Left kidney (tissue), 2 donors: Measurements from ENCODE around the gene COL3A1. TPM values are rescaled to one million over a fixed set of nuclear protein-coding genes. Genes with fewer than 3 reads are reported as not detected.

Experiments used
- DNase-seq: peaks from one replicate; pipeline ENCODE4 v3.0.0-alpha.2; 2013
- polyA plus RNA-seq: library from polyadenylated mRNA; unstranded; fragments of 120-200 nt; gene quantifications from one replicate; pipeline ENCODE4 v1.2.1, GENCODE V29; 2013; ENCODE audit not compliant: insufficient read length

COL3A1 gene
- polyA plus RNA-seq, 1 donor: 914 TPM

DNA sequence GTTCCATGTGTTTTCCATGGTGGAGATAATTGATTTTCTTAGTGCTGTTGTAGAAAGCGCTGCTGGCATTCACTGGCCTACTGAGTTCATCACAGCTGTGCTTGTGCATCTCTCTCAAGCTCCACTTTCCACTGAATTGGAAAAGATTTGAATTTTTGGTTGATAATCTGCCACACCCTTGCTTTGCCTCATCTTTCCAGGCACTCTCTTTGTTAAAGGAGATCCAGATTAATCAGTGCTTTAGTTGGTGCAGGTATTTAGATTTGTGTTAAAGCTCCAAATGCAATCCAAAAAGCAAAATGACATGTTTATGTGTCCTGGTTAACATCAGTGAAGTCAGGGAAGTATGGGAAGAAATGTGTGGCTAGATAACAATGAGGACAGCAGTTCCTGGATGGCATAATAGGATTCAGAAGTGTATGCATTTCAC, 2.7 kb upstream of the COL3A1 start:
- DNase-seq: no peak

DNA sequence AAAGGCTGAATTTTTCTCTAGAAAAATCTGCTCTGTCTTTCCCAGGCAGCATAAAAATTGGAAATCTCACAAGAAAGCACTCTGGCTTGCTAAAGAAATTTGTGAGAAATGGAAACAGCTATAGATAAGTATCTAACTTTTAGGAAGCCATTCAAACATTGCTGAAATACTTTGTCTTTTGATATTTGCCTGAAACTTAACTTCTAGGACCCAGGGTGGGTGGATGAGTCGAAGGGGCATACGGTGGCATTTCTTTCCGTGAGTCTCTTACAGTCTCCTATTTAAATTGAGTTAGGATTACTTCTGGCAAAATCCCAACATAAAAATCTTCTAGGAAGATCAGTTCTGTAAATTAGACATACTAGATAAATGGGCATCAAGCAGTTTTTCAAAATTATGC, 532 bp upstream of the COL3A1 start:
- no peak for DNase-seq

DNA sequence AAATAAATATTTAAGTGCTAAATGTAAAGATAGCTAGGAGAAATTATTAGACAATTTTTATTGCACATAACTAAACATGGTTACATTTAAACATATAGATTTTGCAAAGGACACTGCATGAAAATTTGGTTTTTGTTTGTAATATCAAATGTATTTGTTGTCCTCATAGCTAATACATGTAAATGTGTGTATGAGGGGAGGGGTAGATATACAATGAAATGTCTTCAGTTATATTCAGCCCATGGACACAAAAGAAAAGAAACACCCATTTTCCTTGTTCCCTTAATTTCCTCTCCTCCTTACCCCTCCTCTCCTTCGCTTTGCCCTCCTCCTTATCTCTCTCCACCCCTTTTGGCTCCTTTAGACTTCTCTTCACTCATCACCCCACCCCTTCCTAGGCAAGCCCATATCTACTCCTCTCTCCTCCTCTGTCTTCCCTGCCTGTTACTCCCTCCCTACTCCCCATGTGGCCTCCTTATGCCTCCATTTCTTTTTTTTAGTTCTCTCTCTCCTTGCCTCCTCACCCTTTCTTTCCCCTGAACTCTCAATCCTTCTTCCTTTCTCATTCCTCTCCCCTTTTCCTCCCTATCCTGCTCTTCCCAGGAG, 1.4 kb downstream of the COL3A1 start:
- DNase-seq: no peak

DNA sequence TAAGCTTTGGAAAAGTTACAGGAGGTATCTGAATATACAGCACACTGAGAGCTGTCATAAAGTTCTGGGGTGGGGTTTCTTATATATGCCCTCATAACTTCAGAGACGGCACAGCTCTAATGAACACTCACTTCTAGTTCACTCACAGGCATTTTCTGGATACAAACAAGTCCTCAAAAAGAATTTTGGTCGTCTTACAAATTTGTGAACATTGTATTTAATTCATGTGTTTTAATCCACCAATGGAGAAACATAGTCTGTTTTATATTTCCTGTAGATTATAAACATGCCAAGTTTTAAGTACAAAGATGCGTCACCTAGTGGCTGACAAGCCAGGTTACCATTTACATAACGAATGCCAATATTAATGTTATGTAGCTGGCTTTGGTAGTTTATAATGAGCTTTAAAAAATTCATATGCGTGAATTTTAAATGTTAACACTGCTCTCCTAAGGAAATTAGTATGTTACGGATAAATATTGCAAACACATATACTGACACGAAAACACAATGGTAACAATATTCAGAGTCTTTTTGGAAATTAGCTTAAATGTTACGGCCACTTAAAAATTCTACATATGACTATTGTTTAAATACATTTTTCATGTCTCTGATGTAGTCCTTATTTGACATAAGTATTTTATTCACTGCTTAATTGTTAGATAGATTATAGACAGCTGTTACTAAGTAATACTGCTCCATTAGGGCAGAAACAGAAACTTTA, 2.5 kb downstream of the COL3A1 start:
- DNase-seq: no peak

DNA sequence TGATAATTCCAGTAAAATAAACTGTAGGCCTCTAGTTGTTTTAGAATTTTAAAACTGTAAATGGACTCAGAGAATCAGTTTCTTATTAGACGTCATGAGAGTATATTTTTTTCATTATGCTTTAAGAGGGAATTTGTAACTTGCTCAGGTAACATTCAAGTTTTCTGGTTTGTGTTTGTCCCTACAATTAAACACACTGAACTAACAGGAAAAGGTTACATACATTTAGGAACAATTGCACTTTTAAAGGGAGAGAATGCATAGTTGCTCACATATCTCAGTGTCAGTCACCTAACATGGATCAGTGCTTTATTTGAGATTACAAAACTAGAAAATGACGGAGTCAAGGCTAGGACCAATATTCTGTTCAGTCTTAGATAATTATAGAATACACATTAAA, 3.1 kb downstream of the COL3A1 start:
- no peak for DNase-seq

DNA sequence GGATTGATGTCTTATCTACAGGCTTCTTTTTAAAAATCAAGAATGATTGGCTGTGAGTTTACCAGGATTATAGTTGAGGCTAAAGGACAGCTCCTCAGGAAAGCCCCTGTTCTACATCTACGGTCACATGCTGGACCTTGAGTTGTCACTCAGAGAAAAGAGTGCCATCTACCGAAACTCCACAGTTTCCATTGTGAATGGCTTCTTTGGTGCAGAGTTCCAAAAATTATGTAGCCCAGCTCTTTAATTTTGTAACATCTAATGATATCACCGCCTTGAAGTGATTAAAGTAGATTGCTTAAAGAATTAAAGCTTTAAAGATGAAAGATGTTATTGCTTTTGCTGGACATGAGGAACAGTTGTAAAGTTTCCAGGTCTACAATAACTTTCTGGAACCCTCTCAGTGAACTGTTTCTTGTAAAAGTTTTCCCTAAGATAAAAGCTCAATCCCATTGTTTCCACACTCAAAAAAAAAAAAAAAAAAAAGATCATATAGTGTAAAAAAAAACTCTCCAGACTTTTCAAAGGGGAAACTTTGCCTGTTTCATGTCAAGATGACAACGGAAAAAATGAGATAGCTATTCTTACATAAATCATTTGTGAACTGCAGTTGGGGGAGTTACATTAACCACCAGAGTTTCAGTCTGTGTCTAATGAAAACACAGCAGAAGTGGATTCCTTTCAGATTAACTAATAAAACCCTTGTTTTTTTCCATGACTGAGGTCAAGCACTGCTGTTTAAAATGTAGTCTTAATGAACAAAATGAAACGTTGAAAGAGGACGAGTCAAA, 4.3 kb downstream of the COL3A1 start:
- DNase-seq: peak; percentile 73

DNA sequence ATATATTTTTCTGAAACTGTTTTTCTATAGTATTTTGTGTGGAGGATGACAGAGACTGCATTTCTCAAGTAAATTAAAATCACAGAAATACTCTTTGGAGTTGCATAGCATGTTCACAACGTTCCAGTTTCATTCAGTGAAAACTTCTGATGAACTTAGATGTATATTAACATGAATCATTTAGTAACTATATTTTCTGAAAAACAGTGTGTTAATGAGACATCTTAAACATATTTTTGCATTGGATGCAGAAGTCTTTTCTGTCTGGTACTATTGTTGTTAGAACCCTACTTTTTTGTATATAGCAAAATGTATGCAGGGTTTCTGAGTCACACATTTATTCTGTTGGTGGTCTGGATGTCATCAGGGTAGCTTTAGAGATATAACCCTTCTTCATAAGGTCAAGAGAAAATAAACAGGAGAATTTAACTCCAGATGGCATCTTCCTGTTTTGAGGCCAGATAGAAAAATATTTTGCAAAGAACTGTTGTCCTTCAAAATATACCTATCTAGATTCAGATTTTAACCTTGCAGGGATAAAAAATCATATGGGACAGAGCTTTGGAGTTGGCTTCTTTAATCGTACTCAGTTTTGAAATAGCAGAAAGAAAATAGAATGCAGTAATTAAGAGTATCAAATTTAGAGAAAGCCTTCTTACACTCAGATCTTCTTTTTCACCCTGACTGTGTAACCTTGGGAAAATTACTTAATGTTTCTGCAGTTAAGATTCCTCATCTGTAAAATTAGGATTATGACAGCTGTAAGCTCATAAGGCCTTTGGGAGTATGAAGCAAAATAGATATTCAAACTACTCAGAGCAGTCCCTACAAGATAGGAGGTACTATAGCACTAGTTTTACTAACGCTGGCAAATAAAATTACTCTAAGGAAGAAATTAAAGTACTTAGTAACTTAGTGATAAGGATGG, 5.3 kb downstream of the COL3A1 start:
- no peak for DNase-seq

DNA sequence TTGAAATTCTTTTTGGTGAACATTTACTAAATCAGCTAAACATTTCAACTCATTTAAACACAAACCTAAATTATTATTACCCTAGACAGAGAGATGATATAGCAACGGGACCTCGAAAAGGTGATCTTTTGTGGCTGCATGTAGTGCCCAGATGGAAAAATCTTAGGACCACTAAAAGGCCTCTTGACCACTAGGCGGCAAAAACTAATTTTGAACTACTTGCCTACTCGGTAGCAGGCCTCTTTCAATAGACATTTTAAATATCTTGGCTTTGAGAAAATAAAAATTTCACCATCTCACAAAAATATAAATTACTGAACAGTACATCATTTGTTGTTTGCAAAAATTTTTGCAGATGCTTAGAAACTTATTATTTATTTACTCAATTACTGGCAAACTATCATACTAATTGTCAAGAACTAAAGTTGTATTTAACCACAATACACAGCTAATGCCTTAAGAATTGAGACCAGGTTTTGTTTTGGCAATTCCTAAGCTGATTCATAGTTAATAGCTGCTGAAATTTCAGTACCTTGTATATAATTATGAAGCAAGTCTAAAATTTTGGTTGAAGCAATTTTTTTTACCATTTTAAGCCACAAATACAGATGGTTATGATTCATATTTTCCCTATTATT, 9.4 kb downstream of the COL3A1 start:
- DNase-seq: no peak

DNA sequence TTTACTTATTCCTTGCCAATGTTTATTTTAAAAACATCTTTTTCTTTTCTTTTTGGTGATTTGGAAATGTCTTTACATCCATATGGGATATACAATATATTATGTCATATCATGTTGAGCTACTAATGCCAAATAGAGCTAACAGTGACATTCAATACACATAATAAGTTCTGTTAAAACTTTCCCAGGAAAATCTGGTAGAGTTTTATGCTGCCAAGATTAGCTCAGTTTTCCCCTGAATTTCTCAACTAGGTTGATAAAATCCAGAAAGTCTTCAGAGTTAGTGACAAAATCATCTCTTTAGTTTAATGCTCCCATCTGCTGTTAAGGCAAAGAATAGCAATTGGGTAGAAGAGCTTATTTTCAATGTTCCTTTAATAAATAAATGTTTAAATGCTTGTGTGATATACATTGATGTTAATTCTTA, 9.9 kb downstream of the COL3A1 start:
- DNase-seq: no peak

DNA sequence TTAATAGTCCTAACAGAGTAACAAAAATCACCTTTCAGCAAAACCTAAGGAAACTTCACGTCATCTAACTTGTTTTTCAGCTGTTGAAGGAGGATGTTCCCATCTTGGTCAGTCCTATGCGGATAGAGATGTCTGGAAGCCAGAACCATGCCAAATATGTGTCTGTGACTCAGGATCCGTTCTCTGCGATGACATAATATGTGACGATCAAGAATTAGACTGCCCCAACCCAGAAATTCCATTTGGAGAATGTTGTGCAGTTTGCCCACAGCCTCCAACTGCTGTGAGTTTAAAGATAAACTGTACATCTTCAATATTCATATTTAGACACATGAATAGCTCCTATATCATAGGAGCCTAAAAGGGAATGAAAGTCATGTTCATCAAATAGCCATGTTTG, 10.5 kb downstream of the COL3A1 start:
- DNase-seq: no peak

DNA sequence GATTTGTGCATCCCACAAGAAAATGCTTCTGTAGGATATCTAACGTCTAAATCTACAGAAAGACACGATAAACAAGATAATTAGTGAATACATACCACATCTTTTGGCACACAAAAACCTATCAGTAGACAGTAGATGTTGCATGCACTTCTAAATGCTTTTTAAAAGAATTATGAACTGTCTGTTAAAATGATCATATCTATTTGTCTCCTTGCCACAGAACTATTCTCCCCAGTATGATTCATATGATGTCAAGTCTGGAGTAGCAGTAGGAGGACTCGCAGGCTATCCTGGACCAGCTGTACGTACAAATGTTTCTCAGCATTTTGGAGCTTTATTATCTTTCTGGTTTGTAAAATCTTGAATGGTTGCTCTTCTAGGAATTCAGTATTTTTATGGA, 12.7 kb downstream of the COL3A1 start:
- no peak for DNase-seq

DNA sequence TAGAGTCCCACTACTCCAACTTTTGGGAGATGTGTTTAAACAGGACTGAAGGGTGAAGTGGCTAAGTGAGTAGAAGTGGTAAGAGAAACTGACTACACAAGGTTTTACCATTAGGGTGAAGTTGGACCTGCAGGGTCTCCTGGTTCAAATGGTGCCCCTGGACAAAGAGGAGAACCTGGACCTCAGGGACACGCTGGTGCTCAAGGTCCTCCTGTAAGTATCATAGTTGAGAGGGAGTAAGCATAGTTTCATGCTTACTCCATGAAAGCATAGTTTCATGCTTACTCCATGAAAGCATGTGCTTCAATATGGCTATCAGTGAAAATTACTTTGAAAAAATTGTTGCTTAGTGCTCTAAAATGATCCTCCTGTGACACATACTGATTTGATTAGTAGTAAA, 19.1 kb downstream of the COL3A1 start:
- no peak for DNase-seq

DNA sequence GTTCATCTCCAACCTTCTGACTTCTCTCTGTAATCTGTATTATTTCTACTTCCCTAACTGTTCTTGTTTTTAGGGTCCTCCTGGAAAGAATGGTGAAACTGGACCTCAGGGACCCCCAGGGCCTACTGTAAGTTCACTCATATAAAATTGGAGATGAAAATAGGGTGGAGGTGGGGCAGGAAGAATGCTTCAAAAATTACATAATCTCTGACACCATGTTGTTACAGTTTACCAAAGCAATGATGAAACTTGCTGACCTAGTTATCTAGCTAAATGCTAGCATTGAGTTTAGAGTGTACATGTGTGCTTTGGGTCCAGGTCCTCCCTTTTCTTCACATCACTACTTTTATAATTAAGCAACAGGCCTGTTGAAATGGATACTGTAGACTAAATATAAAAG, 23.1 kb downstream of the COL3A1 start:
- no peak for DNase-seq

DNA sequence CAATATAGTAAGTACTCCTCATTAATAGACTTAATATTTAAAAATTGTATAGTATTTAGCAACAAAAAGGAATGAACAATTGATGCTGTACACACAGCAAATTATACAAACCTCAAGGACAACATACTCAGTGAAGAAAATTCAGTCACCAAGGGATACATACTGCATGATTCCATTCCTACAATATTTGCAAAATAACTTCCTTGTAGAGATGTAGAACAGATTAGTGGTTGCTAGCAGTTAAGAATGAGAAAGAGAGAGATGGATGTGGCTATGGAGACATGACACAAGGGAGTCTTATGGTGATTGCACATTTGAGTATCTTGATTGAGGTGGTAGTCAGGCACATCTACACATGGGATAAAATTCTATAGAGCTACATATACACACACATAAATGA, 26.0 kb downstream of the COL3A1 start:
- DNase-seq: no peak

DNA sequence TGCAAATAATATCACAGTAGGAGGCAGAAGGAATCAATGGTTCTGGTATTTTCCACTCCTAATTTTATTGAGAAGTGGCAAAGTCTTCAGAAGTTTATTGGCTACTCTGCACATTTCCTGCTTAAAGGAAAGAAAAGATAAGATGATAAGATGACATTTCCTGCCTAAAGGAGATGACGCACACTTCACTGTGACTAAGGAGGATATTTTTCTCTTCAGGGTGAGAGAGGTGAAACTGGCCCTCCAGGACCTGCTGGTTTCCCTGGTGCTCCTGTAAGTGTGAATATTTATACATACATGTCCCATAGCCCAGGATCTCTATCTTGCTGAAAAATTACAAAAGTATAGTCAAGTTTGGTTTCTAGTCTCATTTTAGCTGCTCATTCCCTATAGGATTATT, 27.9 kb downstream of the COL3A1 start:
- no peak for DNase-seq

DNA sequence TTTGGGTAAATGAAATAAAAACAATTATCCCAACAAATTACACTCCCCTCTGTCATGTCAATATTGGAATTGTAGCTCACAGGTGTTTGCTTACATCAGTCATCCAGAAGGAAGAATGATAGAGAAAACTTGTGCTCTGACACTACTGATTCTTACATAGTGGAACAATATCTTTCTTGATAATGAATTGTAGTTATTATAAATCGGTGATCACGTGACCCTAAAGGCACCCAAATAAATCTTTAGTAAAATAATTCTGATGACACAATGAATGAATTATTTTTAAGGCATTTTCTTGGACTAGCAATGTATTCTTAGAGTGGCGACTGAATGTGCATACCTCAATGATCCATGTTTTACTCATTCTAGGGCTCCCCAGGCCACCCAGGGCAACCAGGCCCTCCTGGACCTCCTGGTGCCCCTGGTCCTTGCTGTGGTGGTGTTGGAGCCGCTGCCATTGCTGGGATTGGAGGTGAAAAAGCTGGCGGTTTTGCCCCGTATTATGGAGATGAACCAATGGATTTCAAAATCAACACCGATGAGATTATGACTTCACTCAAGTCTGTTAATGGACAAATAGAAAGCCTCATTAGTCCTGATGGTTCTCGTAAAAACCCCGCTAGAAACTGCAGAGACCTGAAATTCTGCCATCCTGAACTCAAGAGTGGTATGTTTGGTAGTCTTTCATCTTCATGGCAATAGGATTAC, 34.5 kb downstream of the COL3A1 start:
- no peak for DNase-seq

DNA sequence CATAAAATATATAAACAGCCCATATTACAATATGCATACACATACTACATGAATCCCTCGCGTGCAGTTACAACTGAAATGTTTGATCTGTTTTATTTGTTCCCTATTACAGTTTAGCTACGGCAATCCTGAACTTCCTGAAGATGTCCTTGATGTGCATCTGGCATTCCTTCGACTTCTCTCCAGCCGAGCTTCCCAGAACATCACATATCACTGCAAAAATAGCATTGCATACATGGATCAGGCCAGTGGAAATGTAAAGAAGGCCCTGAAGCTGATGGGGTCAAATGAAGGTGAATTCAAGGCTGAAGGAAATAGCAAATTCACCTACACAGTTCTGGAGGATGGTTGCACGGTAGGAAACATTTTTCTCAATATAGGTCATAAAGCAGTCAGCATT, 36.4 kb downstream of the COL3A1 start:
- no peak for DNase-seq

DNA sequence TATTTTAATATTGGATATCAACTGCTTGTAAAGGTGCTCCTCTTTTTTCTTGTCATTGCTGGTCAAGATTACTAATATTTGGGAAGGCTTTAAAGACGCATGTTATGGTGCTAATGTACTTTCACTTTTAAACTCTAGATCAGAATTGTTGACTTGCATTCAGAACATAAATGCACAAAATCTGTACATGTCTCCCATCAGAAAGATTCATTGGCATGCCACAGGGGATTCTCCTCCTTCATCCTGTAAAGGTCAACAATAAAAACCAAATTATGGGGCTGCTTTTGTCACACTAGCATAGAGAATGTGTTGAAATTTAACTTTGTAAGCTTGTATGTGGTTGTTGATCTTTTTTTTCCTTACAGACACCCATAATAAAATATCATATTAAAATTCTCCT, 38.2 kb downstream of the COL3A1 start:
- no peak for DNase-seq

DNA sequence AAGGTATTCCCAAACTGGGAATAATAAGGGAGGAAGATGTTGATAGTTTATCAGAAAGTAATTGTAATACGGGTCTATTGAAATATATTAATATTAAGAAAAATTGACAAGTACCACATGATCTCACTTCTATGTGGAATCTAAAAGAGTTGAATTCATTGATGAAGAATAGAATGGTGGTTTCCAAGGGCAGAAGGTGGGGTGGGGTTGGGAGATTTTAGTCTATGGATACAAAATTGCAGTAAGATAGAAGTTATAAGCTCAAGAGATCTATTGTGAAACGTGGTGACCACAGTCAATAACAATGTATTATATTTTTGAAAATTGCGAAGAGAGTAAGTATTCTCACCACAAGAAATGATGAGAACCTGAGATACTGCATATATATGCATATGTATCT, 38.9 kb downstream of the COL3A1 start:
- DNase-seq: no peak

DNA sequence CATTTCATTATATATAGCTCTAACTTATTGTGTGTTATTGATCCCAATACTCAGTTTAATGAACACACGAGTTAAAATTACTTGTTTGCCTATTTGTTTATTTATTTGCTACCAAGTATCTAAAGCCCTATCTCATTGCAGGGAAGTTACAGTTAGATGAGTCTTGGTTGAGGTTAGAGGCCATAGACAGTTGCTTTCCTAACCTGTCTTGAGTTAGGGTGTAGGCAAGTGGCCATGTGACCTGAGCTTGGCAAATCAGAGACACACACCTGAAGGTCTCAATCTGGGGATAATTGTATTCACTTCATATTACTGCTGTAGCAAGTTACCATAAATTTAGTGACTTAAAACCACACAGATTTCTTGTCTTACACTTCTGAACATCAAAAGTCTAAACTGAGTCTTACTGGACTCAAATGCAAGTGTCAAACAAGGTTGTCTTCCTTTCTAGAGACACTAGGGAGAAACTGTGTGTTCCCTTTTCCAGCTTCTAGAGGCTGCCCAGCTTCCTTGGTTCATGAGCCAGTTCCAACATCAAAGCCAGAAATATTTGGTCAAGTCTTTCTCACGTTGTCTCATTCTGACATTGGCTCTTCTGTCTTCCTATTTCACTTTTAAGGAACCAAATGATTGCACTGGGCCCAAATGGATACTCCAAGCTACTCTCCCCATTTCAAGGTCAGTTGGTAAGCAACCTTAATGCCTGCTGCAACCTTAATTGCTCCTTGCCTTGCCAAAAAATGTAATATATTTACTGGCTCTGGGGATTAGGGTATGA, 39.7 kb downstream of the COL3A1 start:
- DNase-seq: no peak
